Panc1 (cell line): ENCODE measurements around the gene UBE2L3. TPM values are rescaled to one million over a fixed set of nuclear protein-coding genes. Genes with fewer than 3 reads are reported as not detected.
A peak's percentile ranks its signal among the peaks of the same experiment; 100 is the strongest.

Experiments used
- ATAC-seq: fragments of 200-7000 bp; cut with Tn5 transposase; 2 replicates; pipeline ENCODE4 v1.9.1; 2020; ENCODE audit warnings: mild to moderate bottlenecking, moderate library complexity
- BruUV-seq: library from RNA; stranded (reverse); fragments of 400-500 nt; replicated peaks from 2 replicates; lab custom pipeline; 2021; lab: Mats Ljungman, UMichigan
- CTCF ChIA-PET: fragments of 300-600 bp; sonication (Branson Sonifier 250); formaldehyde crosslinking; loops from one replicate; lab custom pipeline; 2022; ENCODE audit warnings: antibody characterized with exemption; lab: Charles Lee
- POLR2A ChIA-PET: fragments of 300-600 bp; sonication (Branson Sonifier 250); formaldehyde crosslinking; loops from one replicate; lab custom pipeline; 2022; ENCODE audit warnings: antibody characterized with exemption; lab: Charles Lee
- DNase-seq: peaks from one replicate; pipeline ENCODE4 v3.0.0-alpha.2; 2010; ENCODE audit warnings: low read depth, low spot score
- H3K27ac ChIP-seq: 2 replicates; pipeline ENCODE4 v1.5.1; 2011; ENCODE audit warnings: mild to moderate bottlenecking, low read length, inconsistent platforms
- H3K27me3 ChIP-seq: fragments of 200-500 bp; sonication (Bioruptor generic); 2 replicates; pipeline ENCODE4 v1.6.0; 2014; ENCODE audit warnings: low read length, inconsistent platforms; ENCODE audit not compliant: control insufficient read depth, insufficient read depth
- H3K36me3 ChIP-seq: fragments of 200-500 bp; sonication (Bioruptor generic); 2 replicates; pipeline ENCODE4 v1.5.1; 2014; ENCODE audit warnings: inconsistent platforms, mild to moderate bottlenecking, low read length, moderate library complexity; ENCODE audit not compliant: control insufficient read depth, insufficient read depth
- H3K4me1 ChIP-seq: 2 replicates; pipeline ENCODE4 v1.5.1; 2011; ENCODE audit warnings: inconsistent platforms, mild to moderate bottlenecking, low read length, moderate library complexity; ENCODE audit not compliant: control insufficient read depth, insufficient read depth
- H3K4me3 ChIP-seq, 2 experiments: 2 replicates each; pipeline ENCODE4 v1.5.1; 2011 to 2012; ENCODE audit warnings: low read depth in 2 of 2, low read length in 2 of 2, mild to moderate bottlenecking in 2 of 2, inconsistent platforms in 1 of 2, moderate library complexity in 1 of 2
- H3K9me3 ChIP-seq: fragments of 200-500 bp; sonication (Bioruptor generic); 2 replicates; pipeline ENCODE4 v1.5.1; 2014; ENCODE audit warnings: low read depth, mild to moderate bottlenecking, inconsistent platforms, low read length, moderate library complexity; ENCODE audit not compliant: control insufficient read depth, insufficient read depth
- CTCF ChIP-seq: fragments of 450-650 bp; IDR thresholded peaks from 2 replicates; pipeline ENCODE4 v1.5.1; 2017; ENCODE audit warnings: mild to moderate bottlenecking
- POLR2AphosphoS5 ChIP-seq: IDR thresholded peaks from 2 replicates; pipeline ENCODE4 v1.6.1; 2012; ENCODE audit warnings: mild to moderate bottlenecking, low read depth, low read length, moderate library complexity
- REST ChIP-seq, 2 experiments: IDR thresholded peaks; 2 replicates each; pipeline ENCODE4 v1.6.1; 2011 to 2012; ENCODE audit warnings: low read depth in 2 of 2, control low read depth in 1 of 2, low read length in 1 of 2, mild to moderate bottlenecking in 1 of 2, moderate library complexity in 1 of 2; ENCODE audit not compliant: insufficient read depth in 1 of 2
- SIN3A ChIP-seq: IDR thresholded peaks from 2 replicates; pipeline ENCODE4 v1.6.1; 2012; ENCODE audit warnings: low read depth, mild to moderate bottlenecking, low read length, moderate library complexity, borderline replicate concordance; ENCODE audit not compliant: insufficient read depth
- TCF7L2 ChIP-seq: IDR thresholded peaks from 2 replicates; pipeline ENCODE4 v1.6.1; 2011; ENCODE audit warnings: mild to moderate bottlenecking, low read depth, low read length, inconsistent platforms
- in situ Hi-C: cut with HindIII; loops from 2 replicates; pipeline ENCODE4 v1.10.0; 2016; ENCODE audit warnings: low sequenced_read_pairs, low pct_unique_long_range_greater_than_20kb
- intact Hi-C: fragments of 100-400 bp; cut with micrococcal nuclease; formaldehyde crosslinking; loops from one replicate; pipeline ENCODE4 v1.10.0; 2022; ENCODE audit not compliant: unreplicated experiment
- total RNA-seq: library from RNA; stranded (reverse); gene quantifications from one replicate; pipeline ENCODE4 v1.2.1, GENCODE V29; 2021; ENCODE audit not compliant: unreplicated experiment

The UBE2L3 gene
- total RNA-seq, 1 experiment from 2014 or later: 51.1 TPM

- in situ Hi-C loops (no loop called here), intact Hi-C loops (no loop called here)
- H3K4me3 ChIP-seq: peak overlapping the region; percentile 64 to 69
- no peak for TF ChIP-seq POLR2AphosphoS5
- TF ChIP-seq TCF7L2: no peak
- no peak for TF ChIP-seq CTCF
- TF ChIP-seq REST (IDR thresholded peaks at IDR 0.05; ENCODE audit: insufficient read depth in 1 of 2, low read depth in 2 of 2, low read length in 1 of 2): no peak
- no peak for TF ChIP-seq SIN3A
- ATAC-seq (0 out of 2 replicates have a peak, but pooled peaks have one; percentile 14), DNase-seq (no peak)
- H3K27me3 ChIP-seq: no peaks in the 10 kb centered on the region
- peak overlapping the region; percentile 75; the same call in 1 of the 2 replicates for H3K27ac ChIP-seq
- POLR2A ChIA-PET: no interaction called here
- no TSS peak for BruUV-seq
- H3K9me3 ChIP-seq: no peaks in the 10 kb centered on the region
- no peaks in the 10 kb centered on the region for H3K36me3 ChIP-seq
- CTCF ChIA-PET: no interaction called here
- peaks cover 2% of the 10 kb centered on the region; the same call in 1 of the 2 replicates for H3K4me1 ChIP-seq
These were observed 85.3 kb downstream of the UBE2L3 start for GRCh38 chr22:21652547-21653545.

- ChIA-PET CTCF (no interaction called here), POLR2A (no interaction called here)
- Histone ChIP-seq H3K27ac (peak overlapping the region; percentile 89), H3K36me3 (no peaks in the 10 kb centered on the region), H3K27me3 (no peaks in the 10 kb centered on the region), H3K4me3 (peak overlapping the region; percentile 62 to 64), H3K4me1 (peaks cover 2% of the 10 kb centered on the region), H3K9me3 (no peaks in the 10 kb centered on the region)
- ATAC-seq (peak; percentile 43), DNase-seq (no peak)
- intact Hi-C loops (no loop called here), in situ Hi-C loops (no loop called here)
- no peak for TF ChIP-seq REST (IDR thresholded peaks at IDR 0.05; ENCODE audit: insufficient read depth in 1 of 2, low read depth in 2 of 2, low read length in 1 of 2)
- no peak for TF ChIP-seq SIN3A
- TF ChIP-seq TCF7L2: no peak
- no peak for TF ChIP-seq CTCF
- TF ChIP-seq POLR2AphosphoS5: no peak
- no TSS peak for BruUV-seq
These were observed 89.5 kb downstream of the UBE2L3 start for GRCh38 chr22:21657020-21657359.
